NK-92 (cell line): ENCODE measurements around the gene KCNH5.
"Not testable (repeated sequence)": the region's sequence is repeated elsewhere in the genome, so short reads cannot be mapped to it uniquely, and the experiment has no call there.

ENCODE experiments used
- DNase-seq: peaks from one replicate; lab custom pipeline; 2025; ENCODE audit not compliant: unreplicated experiment; lab: John Stamatoyannopoulos, UW

The KCNH5 gene

DNA sequence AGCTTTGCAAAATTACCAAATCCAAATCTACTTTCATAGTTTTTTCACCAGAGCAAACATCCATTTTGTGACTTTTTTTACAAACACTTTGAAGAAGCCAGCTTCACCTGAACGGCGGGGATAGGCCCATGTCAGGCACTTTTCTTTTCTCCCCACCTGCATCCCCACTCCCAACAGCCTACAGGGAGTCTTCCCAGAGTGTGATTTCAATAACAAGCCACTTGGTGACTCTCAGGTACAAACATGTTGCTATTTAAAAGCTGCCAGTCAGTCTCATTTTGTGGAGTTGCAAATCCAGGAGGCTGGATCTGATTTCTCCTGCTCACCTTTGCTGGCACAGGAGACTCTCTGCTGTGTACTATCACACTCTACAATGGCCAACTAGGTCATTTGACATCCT, 285.5 kb downstream of the KCNH5 start:
- DNase-seq: no peak

DNA sequence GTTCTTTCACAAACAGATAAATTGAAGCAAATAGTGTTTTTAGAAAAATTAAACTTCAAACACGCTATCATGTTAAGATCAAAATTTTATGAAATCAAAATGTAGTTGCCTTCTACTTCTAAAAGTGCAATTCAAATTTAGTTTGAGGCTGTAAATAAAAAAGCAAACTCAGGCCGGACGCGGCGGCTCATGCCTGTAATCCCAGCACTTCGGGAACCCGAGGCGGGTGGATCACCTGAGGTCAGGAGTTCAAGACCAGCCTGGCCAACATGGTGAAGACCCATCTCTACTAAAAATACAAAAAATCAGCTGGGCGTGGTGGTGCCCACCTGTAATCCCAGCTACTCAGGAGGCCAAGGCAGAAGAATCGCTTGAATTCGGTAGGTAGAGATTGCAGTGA, 298.4 kb downstream of the KCNH5 start:
- not testable (repeated sequence) for DNase-seq

DNA sequence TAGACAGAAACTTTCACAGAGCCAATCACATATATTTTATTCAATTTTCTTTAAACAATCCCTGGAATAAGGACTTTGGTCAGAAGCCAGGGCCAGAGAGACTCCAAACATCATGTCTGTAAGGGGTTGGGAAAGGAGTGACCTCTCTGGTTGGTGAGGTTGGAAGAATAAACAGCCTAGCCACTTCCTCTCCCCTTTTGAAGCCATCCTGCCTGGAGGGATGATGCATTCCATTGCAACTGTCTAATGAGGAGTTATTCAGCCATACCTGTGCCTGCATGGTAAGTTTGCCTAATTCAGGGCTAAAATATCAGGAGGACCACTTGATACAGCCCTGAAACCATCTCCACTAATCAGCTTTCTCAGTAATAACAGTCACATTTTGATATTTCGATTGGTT, 299.8 kb downstream of the KCNH5 start:
- DNase-seq: no peak

DNA sequence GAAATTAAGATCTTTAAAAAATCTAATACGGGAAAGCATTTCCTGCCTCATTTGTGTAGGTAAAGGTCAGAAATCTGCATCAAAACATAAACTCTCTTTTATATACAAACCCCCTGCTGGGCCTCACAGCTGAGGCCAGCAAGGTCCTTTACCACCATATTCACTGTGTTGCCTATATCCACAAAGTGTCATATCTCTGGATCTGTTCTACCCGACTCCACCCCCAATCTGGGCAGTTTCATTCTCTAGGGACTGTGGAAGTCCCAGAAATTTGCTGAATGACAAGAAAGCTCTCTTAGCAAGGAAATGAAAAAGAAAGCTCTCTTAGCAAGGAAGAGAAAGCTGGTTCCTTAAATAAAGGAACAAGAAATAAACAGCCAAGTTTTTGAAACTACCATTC, 301.7 kb downstream of the KCNH5 start:
- DNase-seq: no peak

DNA sequence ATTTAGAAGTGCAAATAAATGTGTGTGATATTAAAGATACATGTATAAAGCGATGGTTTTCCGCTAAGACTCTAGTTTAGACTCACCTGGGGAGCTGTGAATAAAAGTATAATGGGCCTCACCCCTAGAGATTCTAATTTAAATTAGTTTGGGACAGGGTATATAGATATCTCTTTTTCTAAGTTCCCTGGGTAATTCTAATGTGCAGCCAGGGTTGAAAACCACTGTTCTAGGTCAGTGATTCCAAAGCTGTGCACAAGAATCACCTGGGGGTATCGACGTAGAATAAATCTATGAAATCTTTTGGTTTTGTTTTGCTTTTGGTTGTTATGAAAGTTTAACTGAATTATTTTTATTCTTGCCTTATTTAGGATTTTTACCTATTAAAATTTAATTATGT, 302.1 kb downstream of the KCNH5 start:
- DNase-seq: no peak

DNA sequence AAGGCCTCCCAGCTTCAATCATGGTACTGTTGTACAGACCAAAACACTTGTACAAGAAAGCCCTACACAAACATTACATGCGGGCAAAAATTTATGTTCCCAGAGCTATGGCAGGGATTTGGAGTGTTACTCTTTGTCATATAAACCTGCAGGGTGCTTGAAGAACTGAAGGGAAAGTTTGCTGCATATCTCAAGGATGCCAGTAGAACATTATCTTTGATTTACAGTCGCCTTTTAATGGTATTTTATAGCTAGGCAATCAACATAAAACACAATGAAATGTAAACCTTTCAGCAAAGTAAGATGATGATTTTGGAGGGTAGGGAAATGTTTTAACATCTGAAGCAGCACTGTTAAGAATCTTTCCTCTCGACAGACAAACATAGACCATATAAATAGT, 305.6 kb downstream of the KCNH5 start:
- DNase-seq: no peak

DNA sequence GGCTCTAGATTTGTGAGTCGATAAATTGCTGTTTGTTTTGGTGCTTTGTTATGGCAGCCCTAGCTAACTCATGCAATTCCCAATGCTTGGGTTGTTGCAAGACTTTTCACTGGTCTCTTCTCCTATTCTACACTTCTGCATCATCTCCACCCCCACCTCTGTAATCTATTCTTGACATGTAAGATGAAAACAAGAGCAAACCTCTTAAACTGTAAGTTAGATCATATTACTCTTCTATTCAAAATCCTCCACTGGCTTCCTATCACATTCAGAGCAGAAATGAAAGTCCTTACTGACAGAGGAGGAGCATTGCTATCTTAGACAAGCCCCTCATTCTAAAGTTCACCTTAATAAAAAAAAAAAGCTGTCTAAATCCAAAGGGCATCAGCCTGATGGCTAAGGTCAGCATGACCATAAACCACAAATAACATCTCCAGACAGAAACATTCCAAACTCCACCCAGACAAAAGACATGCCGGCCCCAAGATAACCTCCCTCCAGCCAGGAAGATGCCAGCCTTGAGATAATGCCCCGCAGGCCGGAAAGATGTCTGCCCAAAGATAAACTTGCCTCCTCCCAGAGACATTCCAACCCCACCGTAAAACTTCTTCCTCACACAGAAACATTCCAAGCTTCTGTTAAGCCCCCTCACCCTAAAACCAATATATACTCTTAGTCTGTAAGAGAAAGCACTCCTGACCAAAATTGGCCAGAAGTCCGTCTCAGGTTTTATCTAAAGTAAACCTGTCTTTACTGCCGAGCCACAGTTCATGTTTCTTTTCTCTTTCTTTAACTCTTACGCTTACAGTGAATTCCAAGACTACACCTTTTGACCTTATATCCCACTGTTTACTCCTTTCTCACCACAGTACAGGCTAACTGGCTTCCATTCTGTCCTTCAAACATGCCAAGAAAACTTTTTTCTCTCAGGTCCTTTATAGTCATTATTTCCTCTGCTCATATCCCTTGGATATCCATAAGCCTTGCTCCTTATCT, 308.9 kb downstream of the KCNH5 start:
- DNase-seq: no peak

DNA sequence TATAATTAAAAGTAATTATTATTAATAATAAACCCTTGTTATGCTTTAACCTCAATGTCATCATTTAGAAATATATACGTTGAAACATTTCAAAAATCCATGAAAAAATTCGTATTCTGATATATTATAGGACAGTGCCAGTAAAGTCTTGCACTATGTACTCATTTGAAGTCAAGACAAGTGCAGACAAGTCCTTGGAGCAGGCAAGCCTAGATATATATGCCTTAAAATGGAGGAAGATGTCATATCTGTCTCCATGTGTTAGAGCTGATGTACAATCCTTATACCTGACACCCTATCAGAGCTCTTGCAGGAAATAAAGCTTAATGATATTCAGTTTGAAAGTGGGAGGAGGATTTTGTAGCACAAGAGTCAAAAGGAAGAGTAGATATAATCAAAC, 310.4 kb downstream of the KCNH5 start:
- DNase-seq: no peak

DNA sequence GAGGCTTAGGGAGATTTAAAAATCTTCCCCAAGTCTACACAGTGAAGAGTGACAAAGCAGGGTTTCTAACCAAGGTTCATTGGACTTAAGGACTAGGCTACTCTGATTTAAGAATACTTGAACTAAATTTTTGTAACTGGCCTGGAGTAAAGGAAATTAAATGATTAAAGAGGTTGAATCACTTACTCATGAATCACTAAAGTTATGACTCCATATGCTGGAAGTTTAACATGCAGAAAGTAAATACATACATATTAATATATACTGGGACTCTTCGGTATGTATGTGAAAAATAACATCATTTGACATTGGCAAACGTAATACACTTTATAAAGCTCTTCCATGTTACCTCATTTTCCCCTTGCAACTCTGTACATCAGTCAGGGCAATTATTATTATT, 322.9 kb downstream of the KCNH5 start:
- no peak for DNase-seq

DNA sequence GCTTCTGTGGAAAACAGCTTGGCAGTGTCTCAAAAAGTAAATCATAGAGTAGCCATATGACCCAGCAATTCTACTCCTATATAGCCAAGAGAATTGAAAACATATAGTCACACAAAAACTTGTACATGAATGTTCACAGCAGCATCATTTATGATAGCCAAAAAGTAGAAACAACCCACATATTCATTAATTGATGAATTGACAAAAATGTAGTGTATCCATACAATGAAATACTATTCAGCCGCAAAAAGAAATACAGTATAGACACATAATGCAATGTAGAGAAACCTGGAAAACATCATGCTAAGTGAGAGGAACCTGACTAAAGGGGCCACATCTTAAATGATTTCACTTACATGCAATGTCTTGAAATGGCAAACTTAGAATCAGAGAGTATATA, 326.6 kb downstream of the KCNH5 start:
- DNase-seq: no peak

DNA sequence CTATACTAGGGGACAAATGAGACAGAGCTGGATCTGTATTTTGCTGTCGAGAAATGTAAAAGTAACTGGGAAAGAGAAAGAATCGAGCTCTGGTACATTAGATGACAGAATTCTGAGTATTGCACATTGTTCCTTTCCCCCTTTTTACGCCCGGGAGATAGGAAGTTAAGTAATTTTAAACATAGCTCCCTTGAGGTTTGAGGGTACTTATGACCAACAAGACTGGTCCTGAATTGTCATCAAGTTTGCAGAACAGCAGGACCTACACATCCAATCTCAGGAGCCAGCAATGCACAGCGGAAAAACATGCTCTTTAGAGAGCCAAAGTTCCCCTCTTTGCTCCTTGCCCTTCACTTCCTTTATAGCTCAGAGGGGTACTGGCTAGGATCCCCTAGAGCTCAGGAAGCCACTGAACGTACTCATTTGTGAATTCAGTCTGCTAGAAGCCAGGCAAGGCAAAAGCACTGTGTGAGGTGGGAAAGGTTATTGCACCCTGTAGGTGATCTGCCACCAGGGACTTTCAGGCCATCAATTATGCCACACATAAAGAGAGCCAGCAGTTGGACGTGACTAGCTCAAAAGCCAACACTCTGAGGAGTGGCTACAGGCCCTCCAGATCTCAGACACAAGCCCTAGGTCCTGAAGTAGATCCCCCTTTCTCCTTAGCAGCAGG, 333.8 kb downstream of the KCNH5 start:
- no peak for DNase-seq

DNA sequence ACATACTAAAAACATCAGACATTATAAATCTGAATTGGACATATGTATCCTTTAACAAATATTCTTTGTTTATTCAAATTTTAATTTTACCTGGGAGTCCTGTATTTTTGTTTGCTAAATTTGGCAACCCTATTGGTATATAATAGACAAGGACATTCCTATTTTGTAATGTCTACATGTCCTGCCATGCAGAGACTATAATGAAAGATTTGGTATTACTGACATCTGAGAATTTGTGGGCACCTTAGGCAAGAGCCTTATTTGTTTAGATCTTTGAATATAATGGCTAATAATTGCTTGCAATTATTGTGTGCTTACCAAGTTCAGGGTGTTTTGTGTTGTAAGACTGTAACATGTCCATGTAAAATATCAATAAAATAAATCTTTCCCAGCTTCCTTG, 334.4 kb downstream of the KCNH5 start:
- no peak for DNase-seq

DNA sequence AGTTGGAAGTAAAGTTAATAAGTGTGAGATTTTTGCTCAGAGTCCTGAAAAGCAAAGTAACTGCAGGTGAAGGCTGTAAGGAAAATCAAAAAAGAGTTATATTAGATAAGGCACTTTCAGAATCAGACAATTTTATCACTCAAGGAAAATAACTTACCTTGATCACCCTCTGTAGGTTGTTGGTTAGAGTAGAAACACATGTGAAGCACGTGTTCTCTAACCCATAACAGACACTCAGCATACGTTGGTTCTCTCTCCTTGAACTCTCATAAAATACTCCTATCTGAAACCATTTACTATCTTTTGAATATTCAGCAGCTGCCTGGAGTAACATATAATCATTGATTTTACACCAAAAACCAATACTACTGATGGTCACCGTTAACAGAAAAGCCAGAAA, 335.5 kb downstream of the KCNH5 start:
- no peak for DNase-seq

DNA sequence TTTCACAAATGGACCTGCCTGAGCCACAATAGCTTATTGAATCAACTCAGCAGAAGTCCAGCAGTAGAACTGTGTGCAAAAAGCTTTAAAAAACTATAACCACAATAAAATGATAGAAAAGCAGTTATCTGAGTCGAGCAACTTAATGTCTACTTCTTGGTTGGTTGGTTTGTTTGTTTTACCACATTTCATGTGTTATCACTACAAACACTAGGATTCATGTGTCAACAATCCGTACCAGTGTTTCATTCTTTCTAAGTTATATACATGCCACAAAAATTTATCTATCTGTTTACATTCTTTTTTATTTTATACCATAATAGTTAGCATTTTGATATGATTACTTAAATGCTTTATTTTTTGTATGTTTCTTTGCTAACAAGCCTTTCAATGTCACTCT, 339.0 kb downstream of the KCNH5 start:
- DNase-seq: no peak

DNA sequence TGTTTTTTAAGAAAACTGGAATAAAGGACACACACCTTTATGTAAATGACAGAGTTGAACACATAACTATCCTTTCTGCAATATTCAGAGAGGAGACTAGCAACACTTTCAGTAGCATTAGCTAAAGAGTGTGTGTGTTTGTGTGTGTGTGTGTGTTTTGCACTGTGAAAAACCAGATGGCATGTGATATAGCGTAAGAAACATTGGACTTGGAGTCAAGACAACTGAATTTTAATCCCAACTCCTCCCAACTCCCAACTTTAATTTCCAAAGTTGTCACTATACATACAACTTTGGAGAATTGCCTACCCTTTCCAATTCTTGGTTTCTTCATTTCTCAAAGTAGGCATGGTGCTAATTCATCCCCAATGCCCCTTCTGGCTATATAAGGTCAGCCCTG, 347.8 kb downstream of the KCNH5 start:
- DNase-seq: no peak

DNA sequence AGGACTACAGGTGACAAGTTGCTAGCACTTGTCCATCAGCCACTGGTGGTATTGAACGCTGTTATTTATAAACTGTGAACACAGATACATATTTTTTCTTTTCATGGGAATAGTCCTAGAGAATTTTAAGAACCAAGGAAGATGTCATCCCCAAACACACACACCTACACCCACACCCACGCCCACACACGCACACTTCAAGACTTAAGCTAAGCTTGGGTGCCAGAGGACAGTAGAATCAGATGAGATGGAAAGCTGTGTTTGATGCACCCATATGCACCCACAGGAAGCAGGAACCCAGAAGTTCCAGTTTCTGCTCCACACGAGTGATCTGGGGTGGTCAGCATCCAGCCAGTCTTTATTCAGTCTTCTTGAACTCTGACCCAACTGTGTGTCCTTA, 348.3 kb downstream of the KCNH5 start:
- no peak for DNase-seq

DNA sequence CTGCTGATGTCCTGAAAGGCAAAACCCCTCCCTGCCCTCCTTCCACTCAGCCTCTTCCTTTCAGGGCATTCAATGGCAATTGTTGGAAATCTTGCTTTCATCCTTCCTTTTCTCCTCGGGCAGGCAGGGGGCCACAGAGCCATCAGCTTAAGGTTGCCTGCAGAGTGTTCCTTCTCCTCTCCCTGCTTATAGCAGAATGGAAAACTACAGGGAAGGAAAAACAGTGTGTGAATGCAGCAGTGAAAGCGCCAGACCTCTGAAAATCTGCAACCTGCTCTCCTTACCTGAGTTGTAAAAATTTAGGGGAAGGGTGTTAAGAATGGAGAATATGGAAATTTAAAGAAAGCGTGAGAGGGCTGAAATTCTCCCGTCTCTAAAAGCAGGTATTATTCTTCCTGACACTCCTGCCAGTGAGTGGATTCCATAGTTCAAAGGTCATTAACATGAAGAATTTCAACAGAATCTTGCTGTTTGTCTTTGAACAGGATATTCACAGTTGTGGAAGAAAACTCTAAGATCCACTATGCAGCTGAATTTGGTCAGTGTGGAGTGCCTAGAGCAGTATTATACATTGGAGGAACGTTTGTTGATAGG, 348.8 kb downstream of the KCNH5 start:
- no peak for DNase-seq

DNA sequence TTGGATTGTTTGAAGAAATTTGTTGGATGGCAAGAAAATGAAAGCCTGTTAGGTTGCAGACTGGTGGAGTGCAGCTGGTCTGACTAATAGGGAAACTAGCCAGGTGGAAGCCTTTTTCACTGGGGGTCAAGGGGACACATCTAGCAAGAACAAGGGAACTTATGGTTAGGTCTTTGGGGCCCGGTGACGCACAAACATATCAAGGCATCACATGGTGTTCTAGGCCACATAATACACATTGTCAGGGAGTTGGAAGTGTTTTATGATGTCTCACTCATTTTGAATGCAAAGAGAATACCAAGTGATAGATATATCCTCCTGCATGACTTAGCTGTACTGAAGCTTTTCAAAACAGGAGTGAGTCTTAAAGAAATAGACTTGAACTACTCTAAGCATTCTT, 351.2 kb downstream of the KCNH5 start:
- DNase-seq: no peak

DNA sequence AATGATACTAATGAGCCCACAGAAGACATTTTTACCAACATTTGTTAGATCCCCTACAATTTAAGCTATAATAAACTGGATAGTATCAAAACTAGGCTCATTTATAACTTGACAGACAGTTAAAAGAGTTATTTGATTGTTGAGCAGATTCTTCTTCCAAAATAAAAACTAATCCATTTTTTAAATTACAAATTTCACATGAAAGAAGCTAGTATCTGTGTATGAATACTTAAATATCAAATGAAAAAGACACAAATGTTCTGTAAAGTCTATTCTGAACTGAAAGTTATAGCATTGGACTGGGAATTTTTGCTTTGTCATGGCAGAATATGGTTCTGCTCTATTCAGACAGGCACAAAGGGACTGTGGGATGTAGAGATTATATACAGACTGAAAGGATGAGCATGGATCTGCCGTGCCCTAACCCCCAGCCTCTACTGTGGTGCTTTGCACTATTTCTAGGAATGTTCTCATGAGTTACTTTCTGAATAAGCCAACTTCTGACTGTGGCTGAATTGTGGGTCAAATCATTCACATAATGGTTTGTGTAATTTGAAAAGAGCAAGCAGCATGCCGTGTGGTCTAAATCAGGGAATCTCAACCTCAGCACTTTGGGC, 352.7 kb downstream of the KCNH5 start:
- no peak for DNase-seq

DNA sequence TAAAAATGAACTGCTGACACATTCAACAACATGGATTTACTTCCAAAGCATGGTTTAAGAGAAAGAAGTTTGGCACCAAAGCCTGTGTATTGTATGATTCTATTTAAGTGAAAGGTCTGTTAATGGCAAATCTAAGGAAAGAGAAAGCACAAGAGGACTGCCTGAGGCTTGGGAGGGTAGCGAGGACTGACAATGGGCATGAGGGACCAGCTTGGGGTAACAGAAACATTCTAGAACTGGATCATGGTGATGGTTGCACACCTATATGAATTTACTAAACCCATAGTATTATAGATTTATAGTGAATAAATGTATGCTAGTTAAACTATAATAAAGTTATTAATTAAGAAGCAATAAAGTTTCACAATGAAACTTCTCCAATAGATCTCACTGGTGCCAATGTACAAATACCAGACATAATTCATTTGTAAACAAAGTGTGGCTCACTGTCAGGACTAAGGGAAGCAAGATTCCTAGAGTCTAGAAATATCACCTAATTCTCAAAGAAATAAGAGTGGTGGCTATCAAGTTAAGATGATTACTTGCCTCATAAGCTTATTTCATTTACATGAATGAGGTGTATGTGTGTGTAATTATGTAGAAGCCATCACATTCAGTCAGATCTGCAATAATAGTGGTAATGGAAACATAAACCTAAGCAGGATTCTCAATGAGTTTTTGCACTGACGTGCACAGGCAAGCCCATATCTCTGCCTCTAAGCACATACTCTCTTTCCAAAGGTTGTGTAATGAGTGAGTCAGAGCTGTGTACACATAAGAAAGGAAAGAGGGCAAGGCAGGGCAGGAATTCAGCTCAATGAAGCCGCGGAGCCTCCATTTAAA, 353.4 kb downstream of the KCNH5 start:
- DNase-seq: no peak

DNA sequence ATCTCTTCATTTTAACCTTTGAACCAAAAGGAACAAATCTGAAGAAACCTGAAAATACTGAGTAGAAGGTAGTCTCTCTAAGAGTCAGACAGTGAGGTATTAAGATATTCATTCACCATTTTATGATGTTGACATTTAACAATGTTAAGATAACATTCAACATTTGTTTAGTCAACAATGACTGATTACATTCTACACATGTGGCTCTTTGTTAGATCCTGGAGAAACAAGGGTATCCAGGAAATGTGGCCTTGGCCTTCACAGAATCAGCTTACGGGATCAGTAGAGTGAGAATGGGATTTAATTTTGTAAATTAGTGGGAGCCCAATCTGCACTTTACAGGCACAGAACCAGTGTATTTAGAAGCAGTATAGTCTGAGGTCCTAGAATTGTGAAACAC, 355.5 kb downstream of the KCNH5 start:
- no peak for DNase-seq
